IPS-11a (cell line): ENCODE results near the gene FYN.
"Not testable (repeated sequence)": the region's sequence is repeated elsewhere in the genome, so short reads cannot be mapped to it uniquely, and the experiment has no call there.

Experiments used
- H3K4me3 ChIP-seq: one replicate; pipeline ENCODE4 v1.5.1; 2013; ENCODE audit warnings: low read depth, low read length, control low read depth

FYN gene

DNA sequence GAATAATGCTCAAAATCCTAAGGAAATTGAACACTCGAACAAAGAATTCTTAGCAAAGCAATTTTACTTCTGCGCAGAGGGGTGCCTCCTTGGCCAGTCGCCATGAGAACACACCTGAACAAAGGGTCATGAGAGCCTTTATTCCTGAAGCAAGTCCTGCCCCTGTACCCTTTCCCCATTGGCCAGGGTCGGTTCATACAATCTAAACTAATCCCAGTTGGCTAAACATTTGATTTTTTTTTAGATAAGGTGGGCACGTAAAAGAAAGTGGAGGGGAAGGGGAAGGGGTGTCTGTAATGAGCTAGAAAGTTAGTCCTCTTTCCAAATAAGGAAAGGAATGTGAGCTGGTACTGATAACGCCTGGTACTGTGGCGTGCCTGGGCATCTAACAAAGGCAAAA lies 37.9 kb downstream of the FYN start:
- H3K4me3 ChIP-seq, result not testable (repeated sequence)

DNA sequence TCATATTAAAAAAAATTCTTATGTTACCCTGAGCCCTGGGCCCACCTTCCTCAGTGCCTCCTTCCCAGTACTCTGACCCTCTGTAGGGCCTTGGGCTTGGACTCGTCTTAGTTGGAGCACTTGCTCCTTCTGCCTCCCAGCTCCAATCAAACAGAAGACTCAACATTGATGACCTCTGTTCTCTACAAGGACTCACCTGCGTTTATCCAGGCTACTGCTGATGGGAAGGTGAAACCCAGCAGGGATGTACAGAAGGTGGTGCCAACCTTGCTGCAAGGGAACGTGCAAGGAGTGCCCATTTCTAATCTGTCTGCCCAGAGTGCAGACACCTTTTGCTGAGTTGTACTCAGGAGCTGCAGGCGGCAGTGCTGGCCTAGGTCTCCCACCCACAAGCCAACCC lies 38.9 kb downstream of the FYN start:
- H3K4me3 ChIP-seq, result no peak overlapping the region

DNA sequence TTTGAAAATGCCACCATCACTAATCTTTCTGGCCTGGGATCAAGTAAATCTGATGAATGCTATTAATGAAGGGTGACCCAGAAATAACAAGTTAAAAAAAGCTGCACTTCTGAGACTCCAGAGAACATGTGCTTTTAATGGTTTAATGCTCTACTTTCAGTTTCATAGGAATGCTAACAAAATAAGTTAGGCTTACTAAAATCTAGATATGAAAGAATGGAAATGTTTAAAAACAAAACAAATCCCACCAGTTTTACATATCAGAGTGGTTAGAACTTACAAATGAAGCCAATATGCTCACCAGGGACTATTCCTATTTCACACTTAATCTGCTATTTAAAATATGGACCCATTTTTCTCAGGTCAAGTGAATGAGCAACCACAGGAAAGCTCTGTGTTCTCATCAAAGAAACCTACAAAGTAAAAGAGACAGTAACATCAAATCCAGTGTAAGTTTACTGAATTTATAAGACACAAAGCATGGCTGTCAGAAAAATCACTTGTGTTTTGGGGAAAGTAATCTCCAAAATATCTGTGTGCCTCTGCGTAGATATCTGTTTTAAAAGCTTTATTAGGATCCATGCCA lies 40.3 kb downstream of the FYN start:
- no peak overlapping the region for H3K4me3 ChIP-seq

DNA sequence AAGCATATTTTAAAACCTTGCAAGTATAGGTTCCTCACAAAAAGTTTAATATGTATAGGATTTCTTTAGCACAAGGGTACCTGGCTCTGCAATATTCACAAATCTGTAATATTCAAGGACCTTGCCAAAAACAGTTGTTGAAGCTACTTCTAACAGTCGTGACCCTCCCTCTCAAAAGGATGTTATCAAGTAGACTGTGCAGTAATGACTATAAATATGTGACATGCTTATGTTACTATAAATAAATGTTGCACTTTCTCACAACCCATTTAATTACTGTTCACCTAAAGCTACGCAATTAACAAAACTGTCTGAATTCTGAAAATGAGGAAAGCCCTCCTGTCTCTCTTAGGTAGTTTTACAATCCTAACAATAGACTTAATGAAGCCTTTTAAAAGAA lies 41.8 kb downstream of the FYN start:
- H3K4me3 ChIP-seq, result no peak overlapping the region

DNA sequence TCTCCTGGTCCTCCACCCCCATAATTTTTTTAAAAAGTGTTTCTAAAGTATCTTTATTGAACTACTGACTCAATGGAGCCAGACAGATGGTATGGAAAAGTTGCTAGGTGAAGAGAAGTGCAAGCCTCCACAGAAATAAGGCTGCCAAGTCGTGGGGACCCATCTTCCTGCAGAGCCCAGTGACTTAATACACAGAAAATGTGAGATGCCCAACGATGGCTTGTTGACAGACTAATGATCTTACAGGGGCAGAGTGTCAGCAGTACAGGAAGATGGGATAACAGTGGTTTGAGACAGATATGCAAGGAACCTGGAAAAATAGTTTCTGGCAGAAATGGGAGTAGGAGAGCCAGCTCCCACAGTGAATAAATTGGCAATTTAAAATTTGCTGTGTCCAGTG lies 43.3 kb downstream of the FYN start:
- H3K4me3 ChIP-seq, result no peak overlapping the region

DNA sequence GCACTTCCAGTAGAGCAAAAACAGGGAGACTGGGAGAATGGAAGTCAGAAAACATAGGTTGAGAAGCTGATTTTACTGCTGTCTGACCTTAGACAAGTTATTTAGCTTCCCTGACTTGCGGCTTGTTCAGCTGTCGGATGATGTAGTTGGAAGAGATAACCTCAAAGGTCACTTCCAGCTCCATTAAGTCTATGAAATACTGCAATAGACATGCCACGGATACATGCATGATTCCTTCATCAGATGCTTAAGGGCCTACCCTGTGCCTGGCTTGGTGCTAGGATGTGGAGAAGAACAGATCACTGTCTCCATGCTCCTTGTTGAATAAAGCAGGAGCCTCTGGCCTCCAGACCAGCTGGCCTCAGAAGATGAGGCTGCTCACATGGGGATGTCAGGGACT lies 43.7 kb downstream of the FYN start:
- no peak overlapping the region for H3K4me3 ChIP-seq

DNA sequence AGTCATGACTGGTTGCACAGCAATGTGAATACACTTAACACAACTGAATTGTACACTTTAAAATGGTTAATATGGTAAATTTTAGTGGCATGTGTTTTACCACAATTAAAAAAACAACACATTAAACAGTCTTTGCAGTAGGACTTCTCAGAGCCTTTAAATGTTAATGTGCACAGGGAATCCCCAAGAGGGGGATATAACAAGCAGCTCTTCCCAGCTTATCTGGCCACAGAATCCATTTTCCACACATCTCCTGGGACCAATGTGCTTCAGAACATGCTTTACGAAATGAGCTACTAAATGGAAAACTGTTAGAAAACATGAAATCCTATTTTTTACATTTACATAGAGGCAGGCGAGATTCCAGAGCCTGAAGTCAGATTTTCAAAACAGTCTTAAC lies 44.4 kb downstream of the FYN start:
- no peak overlapping the region for H3K4me3 ChIP-seq

DNA sequence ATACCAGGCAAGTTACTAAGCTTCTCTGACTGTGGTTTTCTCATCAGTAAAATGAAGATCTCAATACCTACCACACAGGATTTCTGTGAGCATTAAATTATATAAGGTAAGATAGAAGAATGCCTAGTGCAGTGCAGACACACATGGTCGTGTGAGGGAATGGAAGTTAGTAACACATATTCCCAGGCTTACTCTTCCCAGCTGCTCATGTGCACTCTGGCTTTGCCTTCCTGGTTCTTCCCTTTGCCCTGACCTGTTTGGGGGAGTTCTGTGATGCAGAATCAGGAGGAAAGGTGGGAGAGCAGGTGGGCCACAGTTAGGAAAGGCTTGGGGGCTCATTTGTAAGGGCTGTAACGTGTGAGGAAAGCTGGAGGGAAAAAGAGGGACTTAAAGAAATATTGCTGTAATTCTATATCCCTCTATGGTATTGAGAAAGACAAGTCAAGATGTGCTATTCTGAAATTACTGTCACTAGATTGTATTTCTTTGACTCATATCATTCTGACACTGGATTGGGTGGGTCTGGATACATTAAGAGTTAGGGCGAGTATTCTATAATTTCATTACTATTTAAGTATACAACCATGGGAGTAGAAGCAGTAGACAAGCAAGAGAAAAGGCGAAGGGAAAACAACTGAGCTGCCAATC lies 47.7 kb downstream of the FYN start:
- H3K4me3 ChIP-seq, result no peak overlapping the region

DNA sequence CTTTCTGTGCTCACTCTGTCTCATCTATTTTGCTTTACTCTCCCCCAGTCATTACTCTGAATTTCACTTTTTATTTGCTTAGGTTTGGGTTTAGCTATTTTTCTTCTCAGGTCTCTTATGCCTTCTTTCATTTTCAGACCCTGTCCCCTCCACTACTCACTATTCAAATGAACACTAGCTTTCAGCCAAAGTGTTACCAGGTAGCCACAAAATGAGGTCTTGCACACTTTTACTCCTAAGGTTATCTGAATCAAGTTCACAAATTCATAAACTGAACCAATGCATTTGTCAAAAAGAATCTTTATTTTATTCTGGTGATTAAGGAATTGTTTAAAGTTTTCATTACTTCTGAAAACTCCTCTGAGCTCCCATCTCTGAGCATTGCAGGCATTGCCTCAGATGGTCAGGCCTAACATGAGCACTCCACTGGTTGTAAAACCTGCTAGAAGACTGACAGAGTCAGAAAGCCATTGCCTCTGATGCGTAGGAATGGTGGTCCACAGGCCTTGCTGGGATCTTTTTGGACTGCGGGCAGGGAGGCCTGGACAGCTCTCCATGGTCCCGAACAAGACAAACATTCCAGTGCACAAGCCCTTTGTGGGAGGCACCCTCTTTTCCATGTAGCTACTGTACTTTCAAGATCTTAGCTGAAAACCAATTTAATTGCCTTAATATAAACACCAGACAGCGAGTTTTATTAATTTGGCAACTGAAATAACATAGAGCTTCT lies 48.5 kb downstream of the FYN start:
- no peak overlapping the region for H3K4me3 ChIP-seq

DNA sequence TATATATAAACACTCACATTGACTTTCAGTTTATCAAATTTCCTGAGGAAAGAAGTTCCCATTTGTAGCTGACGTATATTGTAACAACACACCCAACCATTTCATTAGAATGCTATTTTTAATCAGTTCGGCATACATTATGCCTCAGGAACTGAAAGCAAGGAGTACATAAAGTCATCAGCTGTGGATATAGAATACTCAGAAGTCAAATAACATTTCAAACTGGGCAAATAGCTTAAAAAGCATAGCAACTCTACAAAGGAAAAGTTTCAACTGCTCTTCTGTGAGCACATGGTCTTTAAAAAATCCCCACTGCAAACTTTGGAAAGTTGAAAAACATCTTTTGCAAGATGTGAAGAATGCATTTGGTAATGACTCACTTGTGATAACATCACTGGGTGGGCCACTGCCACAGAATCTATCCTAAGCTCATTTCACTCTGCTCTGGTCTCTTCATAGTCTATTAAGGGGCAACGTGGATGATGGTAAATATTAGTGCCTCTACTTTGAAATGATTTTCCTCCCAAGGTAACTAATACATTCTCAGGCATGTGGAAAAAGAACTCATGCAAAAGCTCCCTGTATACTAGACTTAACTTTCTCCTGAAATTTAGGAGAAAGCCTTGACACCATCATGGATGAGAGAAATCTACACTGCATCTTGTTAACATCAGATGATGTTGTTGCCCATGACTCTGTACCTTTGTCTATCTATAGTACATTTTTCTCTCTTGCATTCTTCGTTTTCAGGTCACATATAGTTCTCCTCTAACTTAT lies 49.2 kb downstream of the FYN start:
- no peak overlapping the region for H3K4me3 ChIP-seq

DNA sequence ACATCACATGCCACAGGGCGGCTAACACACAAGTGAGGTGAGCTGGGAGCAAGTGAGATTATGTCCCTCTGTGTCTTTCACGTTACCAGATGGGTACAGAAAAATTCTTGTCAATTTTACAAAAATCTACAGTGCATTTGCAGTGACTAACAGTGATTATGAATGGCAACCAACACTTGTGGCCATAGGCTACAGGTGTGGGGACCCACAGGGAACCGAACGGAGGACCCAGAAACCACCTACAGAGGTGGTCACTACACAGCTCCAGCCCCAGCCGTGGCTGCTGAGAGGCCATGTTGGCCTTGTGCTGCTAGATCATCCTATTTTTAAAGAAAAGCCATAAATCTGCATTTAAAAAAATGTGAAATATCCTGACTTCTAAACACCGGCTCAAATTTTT lies 50.2 kb downstream of the FYN start:
- H3K4me3 ChIP-seq, result no peak overlapping the region

DNA sequence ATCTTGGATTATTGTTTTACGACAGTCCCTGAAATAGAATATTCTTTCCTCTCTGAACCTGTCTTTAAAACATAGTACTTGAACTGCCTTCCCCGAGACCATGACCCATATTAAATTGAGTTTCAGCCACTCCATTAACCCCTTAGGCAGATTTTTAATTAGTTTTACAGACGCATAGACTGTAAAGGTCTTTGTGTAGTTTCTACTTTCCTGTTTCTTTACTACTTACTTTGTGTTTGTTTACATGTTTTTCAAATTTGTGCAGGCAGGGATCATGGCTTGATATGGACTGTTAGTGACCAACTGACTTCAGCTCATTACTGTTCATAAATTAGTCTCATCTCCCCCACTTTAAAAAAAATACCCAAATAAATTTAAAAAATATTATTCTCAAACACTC lies 53.8 kb downstream of the FYN start:
- H3K4me3 ChIP-seq, result no peak overlapping the region

DNA sequence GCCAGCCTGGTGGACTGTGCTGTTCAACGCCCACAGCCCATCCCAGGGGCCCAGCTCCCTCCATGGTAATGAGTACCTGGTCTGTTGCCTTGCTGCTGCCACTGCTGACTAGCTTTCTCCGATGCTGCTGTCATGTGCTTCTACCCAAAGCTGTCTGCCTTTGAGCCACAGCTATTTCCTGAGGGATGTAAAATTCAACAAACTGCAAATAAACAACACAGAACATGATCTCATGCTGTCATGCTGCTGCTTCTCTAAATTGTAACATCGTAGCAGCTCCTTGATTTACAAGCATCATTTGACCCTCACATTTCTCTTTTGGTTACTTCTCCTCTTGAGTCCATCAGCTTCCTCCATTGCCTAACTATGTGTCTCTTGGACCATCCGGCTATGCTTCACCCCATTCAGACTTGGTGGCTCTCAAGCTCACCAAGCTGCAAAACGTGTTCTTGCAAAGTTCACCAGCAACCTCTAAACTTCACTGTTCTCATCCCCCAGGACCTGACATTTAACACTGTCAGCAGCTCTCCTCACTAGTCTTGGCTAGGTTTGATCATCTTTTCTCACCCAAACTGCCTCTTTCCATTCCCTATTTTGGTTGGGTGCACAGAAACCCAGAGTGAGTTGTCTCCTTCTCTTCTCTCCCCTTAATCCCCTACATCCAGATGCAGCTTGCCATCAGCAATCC lies 54.6 kb downstream of the FYN start:
- H3K4me3 ChIP-seq, result no peak overlapping the region

DNA sequence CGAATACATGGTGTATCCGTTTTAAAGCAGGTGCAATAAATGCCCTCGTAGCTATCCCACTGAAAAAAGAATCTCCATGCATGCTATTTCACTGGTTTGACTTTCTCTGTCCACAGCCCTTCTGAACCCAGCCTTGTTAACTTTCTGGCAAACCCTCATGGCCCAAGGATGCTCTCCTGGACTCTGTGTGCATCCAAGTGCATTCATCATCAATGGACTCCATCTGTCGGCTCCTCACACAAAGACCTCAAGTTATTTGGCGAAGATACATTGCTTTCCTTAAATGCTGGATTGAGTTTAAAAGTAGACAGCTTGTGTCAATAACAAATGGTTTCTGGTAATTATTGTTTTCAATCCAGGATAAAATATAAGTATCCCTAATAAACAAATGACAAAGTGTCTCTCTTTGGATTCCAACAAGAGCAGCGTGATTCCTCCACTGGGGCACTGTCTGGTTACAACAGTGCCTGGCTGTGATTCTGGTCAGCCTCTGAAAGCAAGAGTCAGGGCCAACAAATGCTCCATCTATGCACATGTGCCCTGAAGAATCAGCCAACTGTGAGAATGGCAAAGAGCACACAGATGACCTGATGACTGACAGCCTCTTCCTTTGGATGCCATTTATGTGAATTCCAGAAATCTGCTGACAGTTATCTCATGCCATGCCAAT lies 55.7 kb downstream of the FYN start:
- H3K4me3 ChIP-seq, result no peak overlapping the region

DNA sequence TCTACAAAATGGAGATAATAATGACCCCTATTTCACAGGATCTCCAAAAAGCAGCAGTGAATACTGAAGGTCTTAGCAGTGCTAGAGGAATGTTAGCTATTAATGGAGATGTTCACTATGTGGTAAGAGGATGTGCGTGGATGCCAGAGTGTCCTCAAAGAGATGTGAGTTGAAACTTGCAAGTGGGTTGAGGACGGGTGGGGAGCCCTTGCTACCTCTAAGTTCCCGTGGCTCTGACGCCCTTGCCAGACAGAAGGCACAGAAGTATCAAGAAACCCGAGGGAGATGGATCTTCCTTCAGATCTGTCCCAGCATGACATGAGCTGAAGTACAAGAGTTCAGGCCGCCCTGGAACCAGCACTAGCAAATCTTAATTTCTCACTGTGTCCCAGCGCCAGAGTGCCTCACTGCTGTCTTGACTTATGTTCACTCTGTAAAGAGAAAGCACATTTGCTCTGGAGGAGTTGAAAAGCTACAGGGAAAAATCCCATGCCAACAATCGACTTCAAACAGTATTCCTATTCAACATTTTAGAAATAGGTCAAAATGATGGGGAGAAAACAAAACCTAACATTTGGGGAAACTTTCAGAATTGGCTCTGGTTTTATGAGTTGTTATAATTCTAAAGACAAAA lies 59.5 kb downstream of the FYN start:
- no peak overlapping the region for H3K4me3 ChIP-seq

DNA sequence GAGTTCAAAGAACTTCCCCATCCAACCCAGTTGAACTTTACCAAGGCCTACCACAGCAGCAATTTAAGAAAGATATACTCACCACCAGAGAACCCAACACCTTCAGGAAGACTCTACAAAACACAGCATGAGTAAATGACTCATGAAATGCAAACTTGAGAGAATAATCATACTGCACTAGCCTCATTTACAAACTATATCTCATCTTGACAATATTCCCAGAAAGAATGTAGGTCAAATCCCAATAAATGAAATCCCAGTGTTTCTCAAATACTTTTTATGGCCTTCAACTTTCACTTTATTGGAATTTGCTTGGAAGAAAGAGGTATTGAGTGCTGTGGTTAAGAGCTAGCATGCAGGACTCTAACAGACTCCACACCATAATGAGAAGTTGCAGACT lies 60.0 kb downstream of the FYN start:
- H3K4me3 ChIP-seq, result no peak overlapping the region

DNA sequence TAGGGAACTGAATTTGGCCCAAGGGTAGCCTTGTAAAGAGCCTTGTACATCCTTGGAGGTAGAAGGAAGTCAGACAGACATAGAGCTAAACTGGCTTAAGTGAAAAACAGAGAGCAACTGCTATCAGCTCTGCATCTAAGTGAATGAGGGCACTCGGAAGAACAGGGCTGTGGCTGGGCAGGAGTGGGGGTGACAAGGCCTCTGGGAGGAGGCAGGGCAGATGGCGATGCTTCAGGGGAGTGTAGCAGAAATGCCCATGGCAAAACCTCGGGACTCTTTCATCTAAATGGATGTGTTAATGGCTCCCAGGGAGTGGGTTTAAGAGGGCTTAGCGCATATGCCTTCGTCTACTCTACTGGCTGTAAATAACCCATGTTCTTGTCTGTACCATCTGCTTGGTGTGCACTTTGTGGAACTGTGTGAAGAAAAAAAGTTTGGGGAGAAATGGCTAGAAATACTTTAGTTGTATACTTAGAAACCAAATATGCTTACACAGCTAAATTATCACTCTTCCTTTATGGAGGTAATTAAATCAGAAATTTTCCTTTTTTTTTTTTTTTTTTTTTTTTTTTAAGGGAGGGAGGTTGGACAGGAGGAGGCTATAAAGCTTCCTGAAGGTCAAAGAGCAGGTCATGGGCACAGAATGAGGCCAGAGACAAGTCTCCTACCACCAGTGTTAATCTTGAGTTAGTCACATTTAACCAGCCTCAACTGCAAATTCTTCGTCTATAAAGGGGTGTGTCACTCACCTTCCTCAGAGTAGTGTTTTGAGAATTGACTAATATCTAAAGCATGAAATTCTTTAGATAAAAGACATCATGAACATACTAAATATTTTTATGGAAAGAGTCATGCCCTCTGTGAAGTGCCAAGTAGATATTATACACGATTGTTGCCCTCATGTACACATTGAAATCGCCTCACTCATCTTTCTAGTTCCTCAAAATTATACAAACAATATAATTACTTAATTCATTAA lies 60.9 kb downstream of the FYN start:
- H3K4me3 ChIP-seq, result no peak overlapping the region

DNA sequence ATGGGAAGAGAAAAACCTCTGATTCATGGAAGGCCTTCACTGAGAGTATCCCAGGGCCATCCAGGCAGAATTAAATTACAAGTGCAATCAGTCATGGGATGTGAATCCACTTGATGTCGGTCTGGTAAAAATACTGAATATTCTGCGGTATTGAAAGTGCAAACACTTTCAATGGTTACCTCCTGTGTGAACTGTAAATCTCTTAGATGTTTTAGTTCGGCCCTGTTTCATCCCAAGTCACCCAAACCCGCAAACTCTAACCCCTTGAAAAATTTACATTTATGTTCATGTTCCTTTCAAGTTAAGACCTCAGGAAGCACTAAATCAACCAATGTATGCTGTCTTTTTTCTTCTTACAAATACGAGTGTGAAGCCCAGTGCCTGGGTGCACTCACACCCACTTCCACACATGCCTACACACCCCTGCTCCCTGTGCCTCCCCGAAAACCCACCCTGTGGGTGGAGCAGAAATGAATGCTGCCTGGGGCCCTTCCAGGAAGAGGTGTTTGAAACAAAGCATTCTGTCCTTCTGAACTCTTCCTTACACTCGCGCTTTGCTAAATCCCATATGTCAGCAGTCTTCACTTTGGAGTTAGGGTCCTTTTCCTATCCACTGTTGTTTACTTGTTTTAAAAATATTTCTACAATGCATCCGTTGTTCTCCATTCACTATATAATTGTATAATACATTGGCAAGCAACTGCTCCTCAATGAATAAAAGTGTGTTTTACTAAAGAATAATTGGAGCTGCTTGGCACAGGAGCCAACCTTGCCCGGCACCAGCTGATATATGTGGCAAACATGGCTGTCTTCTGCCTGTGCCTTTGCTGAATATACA lies 62.7 kb downstream of the FYN start:
- H3K4me3 ChIP-seq, result no peak overlapping the region
